ENCODE data around the gene ACTR3C. TPM values are rescaled to one million over a fixed set of nuclear protein-coding genes. Genes with fewer than 3 reads are reported as not detected.
A peak's percentile ranks its signal among the peaks of the same experiment; 100 is the strongest.

The ACTR3C gene
- total RNA-seq, 1 donor from 2014 or later: not detected

DNA sequence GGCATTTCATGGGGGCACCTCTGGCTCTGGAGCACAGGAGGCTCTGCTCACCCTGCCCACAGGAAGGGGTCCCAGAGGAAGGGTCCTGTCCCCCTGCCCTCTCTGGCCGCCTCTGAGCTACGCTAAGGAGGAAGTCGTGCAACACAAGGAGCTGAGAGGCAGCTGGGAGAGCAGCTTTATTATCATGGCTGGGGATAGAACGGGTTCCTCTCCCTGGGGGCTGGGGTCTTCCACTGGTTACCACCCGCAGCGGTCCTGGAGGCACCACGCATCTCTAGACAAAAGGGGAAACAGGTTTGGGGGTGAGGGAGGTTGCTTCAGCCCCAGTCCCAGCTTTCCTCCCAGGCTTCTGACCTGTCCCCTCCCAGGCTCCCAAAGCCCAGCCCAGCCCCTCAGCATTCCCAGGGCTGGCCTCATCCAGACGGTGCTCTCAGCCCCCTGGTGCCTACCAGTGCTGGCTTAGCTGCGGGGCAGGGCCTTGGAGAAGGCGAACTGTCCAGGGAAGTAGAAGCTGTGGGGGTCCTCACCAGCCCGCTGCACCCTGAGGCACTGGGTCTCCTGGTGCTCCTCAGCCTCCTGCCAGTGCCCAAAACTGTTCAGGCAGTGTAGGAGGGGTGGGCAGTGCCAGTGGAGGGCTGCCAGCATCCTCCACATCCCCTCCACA lies 15.0 kb upstream of the ACTR3C start:
- H3K4me1 Mint-ChIP-seq: peaks cover 34% of the 10 kb centered on the region
- Histone ChIP-seq H3K79me2 (ENCODE audit: low read depth) (no peaks in the 10 kb centered on the region), H2AFZ (replicated peaks) (no peak overlapping the region), H3K4me1 (peaks cover 26% of the 10 kb centered on the region), H4K20me1 (ENCODE audit: low read depth) (peaks cover 10% of the 10 kb centered on the region), H3K36me3 (no peaks in the 10 kb centered on the region), H3F3A (ENCODE audit: low read depth) (peaks cover 10% of the 10 kb centered on the region), H3K4me2 (no peak overlapping the region), H3K27ac (no peak overlapping the region), H3K4me3 (no peak overlapping the region), H3K9ac (no peak overlapping the region), H3K27me3 (peaks cover 47% of the 10 kb centered on the region), H3K9me3 (ENCODE audit: low read depth) (no peaks in the 10 kb centered on the region)
- peaks cover 24% of the 10 kb centered on the region for H3K27me3 Mint-ChIP-seq (ENCODE audit: insufficient read depth, low read depth)
- DNase-seq (ENCODE audit: low spot score): no peak
- H3K36me3 Mint-ChIP-seq: no peaks in the 10 kb centered on the region
- peaks cover under 1% of the 10 kb centered on the region for H3K9me3 Mint-ChIP-seq
- TF ChIP-seq CTCF (IDR thresholded peaks at IDR 0.05): no peak
- no peak for TF ChIP-seq EZH2phosphoT487 (IDR thresholded peaks at IDR 0.05)
- TF ChIP-seq EZH2 (IDR thresholded peaks at IDR 0.05): no peak
- no peak overlapping the region for H3K4me3 Mint-ChIP-seq
- H3K27ac Mint-ChIP-seq: peak overlapping the region; percentile 82

DNA sequence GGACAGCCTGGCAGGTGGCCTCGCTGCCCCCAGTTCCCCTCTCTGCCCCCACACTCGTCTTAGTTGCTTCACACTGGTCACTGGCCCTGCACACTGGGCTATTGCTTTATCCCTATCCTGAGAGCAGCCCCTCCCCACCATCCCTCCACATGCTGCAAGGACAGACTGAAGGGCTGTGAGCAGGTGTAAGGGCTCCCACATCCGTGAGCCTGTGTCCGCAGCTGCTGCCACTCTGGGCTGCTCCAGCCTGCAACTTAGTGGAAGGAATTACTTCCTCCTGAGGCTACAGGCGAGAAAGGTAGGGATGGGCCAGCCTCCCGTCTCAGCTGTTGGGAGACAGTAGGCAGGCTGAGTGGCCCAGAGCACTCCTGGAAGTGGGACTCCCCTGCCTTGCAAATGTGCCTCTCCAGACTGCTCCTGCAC lies 14.3 kb upstream of the ACTR3C start:
- Histone ChIP-seq H3K36me3 (no peaks in the 10 kb centered on the region), H3K4me1 (peaks cover 26% of the 10 kb centered on the region)
- H3K27ac Mint-ChIP-seq: peak overlapping the region; percentile 82

DNA sequence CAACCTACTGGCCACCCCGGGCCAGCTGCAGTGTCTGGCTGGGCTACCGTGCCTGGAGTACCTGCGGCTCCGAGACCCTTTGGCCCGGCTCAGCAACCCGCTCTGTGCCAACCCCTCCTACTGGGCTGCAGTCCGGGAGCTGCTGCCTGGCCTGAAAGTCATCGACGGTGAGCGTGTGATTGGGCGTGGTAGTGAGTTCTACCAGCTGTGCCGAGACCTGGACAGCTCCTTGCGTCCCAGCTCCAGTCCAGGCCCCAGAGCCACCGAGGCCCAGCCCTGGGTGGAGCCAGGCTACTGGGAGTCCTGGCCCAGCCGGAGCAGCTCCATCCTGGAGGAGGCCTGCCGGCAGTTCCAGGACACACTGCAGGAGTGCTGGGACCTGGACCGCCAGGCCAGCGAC lies 13.8 kb upstream of the ACTR3C start:
- no peak for DNase-seq (ENCODE audit: low spot score)
- Histone ChIP-seq H3K36me3 (no peaks in the 10 kb centered on the region), H3K27me3 (peaks cover 36% of the 10 kb centered on the region), H3K9me3 (ENCODE audit: low read depth) (no peaks in the 10 kb centered on the region), H3K27ac (no peak overlapping the region), H3F3A (ENCODE audit: low read depth) (peaks cover 4% of the 10 kb centered on the region), H3K4me1 (peaks cover 26% of the 10 kb centered on the region), H4K20me1 (ENCODE audit: low read depth) (peaks cover 10% of the 10 kb centered on the region), H3K4me2 (no peak overlapping the region), H3K9ac (no peak overlapping the region), H3K79me2 (ENCODE audit: low read depth) (no peaks in the 10 kb centered on the region), H2AFZ (replicated peaks) (no peak overlapping the region), H3K4me3 (no peak overlapping the region)
- Mint-ChIP-seq H3K36me3 (no peaks in the 10 kb centered on the region), H3K4me3 (no peak overlapping the region), H3K4me1 (peaks cover 33% of the 10 kb centered on the region), H3K27ac (no peak overlapping the region), H3K27me3 (ENCODE audit: insufficient read depth, low read depth) (peaks cover 22% of the 10 kb centered on the region), H3K9me3 (no peaks in the 10 kb centered on the region)
- no peak for TF ChIP-seq EZH2phosphoT487 (IDR thresholded peaks at IDR 0.05)
- TF ChIP-seq EZH2 (IDR thresholded peaks at IDR 0.05): no peak
- no peak for TF ChIP-seq CTCF (IDR thresholded peaks at IDR 0.05)

More for the DNA sequence above, 14.3 kb upstream of the ACTR3C start:
- peaks cover 10% of the 10 kb centered on the region for H4K20me1 ChIP-seq (ENCODE audit: low read depth)
- no peak overlapping the region for H3K9ac ChIP-seq
- H3F3A ChIP-seq (ENCODE audit: low read depth): peaks cover 9% of the 10 kb centered on the region
- peaks cover 41% of the 10 kb centered on the region for H3K27me3 ChIP-seq
- Mint-ChIP-seq H3K9me3 (no peaks in the 10 kb centered on the region), H3K4me3 (no peak overlapping the region), H3K27me3 (ENCODE audit: insufficient read depth, low read depth) (peaks cover 27% of the 10 kb centered on the region), H3K36me3 (no peaks in the 10 kb centered on the region), H3K4me1 (peaks cover 34% of the 10 kb centered on the region)
- no peak overlapping the region for H3K4me3 ChIP-seq
- H3K79me2 ChIP-seq (ENCODE audit: low read depth): no peaks in the 10 kb centered on the region
- H3K27ac ChIP-seq: no peak overlapping the region
- TF ChIP-seq CTCF (IDR thresholded peaks at IDR 0.05): no peak
- TF ChIP-seq EZH2 (IDR thresholded peaks at IDR 0.05): no peak
- no peak for TF ChIP-seq EZH2phosphoT487 (IDR thresholded peaks at IDR 0.05)
- H2AFZ ChIP-seq (replicated peaks): no peak overlapping the region
- no peaks in the 10 kb centered on the region for H3K9me3 ChIP-seq (ENCODE audit: low read depth)
- no peak overlapping the region for H3K4me2 ChIP-seq
- no peak for DNase-seq (ENCODE audit: low spot score)
